GM21737 (cell line): ENCODE data around the gene SELPLG.
"Not testable (repeated sequence)": the region's sequence is repeated elsewhere in the genome, so short reads cannot be mapped to it uniquely, and the experiment has no call there.

Source experiments
- ATAC-seq: cut with Tn5 transposase; IDR thresholded peaks from one replicate; pipeline ENCODE4 v1.9.1; 2021; ENCODE audit warnings: mild to moderate bottlenecking, moderate library complexity; ENCODE audit not compliant: unreplicated experiment

The SELPLG gene

DNA sequence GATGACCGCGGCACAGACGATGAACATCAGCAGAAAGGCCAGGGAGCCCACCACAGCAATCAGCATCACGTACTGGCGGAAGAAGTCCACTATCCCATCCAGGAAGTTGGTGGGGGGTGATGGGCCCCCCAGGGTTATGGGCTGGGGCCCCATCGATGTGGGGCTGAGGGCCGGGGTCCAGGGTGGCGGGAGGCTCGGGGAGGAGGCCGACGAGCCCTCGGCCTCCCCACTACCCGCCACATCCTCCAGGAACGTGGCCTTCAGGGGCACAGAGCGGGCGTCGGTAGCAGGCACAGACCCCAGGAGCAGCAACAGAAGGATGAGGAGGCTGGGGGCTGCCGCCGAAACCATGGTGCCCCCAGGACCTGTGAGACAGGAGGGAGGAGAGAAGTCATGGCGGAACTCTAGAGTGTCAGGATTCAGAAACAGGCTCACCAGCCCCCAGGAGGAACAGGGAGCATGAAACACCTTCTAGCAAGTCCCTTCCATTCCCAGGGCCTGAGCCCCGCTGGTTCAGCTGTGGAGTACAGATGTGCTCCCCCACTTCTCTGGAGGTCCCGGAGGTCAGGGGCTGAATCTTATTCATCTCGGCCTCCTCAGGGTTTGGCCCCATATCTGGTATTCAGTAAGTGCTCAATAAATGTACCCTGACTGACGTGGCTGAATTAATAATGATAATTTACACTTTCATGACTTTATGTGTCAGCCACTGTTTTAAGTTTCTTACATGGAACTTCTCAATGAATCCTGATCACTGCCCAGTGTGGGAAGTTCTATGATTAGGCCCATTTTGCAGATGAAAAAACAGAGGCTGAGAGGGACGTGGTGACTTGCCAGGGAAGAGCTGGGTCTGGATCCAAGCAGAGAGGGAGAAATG, 41.4 kb downstream of the SELPLG start:
- ATAC-seq, result no peak

- ATAC-seq, result no peak
These were observed 42.3 kb downstream of the SELPLG start for GRCh38 chr12:108591267-108591980.

DNA sequence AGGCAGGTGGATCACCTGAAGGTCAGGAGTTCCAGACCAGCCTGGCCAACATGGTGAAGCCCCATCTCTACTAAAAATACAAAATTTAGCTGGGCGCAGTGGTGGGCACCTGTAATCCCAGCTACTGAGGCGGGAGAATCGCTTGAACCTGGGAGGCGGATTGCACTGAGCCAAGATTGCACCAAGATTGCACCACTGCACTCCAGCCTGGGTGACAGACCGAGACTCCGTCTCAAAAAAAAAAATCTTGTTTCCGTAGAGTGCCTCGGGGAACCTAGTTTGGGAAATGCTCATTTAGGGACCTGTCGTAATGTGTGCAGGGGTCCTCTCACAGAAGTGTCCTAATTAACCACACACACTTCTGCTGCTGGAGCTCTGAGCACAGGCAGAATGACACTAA, 43.2 kb downstream of the SELPLG start:
- not testable (repeated sequence) for ATAC-seq

DNA sequence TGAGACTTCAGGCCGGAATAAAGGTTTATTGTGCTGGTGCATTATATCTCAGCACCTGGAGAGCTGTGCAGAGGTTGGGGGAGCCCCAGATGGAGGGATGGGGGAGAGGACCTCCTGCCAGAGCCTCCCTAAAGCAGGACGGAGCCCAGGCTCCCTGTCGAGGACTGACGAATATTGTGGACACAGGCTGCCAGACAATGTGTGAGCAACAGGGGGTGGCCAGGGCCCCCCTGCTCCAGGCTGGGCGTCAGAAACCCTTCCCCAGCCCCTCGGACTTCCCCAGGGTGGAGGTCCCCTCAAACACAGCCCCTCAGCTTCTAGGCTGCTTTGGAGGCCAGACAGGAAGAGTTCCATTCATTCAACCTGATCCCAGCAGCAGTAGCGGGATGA, 43.9 kb downstream of the SELPLG start:
- ATAC-seq, result no peak

DNA sequence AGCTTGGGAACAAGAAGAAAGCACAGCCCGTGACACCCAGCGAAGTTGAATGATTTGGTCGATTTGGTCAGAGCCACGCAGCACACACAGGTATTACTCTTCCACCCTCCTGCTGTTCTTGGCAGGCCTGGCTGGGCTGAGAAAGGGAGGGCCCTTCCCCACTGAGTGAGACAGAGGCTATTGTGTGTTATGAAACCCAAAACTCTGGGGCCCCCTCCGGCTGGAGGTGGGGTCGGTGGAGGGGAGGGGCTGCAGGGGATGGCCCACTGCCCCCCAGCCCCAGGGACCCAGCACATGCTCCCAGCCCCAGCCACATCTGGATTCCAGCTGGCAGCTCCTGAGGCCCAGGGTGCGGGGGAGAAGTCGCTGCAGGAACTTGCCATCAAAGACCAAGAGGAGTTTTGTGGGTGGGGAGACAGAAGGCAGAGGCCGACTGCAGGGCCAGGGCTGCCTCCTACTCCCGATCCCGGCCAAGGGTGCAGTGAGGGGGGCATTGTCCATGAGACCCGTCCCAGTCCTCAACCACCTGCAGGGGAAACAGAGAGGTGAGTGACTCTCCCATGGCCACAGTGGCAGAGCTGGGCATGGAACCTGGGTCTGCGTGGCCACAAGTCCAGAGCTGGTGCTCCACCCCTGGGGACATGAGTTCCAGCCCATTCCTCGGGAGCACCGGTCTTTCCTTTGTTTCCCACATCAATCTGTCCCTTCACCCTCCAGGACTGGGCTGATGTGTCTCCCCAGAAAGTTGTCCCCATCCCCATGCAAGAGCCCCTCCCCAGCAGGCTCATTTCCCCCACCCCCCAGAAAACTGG, 44.5 kb downstream of the SELPLG start:
- ATAC-seq, result no peak

DNA sequence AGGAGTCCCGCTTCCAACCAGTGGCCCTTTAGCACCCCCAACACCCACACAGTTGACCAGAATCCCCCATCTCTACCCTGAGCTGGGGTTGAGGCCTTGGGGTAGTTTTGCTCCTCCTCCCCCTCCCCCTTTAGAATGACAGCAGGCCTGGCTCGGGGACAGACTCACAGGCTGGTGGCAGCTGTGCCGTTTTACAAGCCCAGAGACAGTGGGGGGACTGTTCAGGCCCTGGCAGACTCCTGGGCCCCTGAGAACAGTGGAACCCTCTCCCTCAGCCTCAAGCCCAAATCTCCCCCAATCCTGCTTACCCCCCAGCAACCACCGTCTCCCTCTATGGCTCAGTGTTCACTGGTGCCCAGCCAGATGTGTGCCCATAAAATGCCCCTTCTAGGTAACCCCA, 45.9 kb downstream of the SELPLG start:
- no peak for ATAC-seq

- no peak for ATAC-seq
These were observed 47.4 kb downstream of the SELPLG start for GRCh38 chr12:108586306-108586705.

DNA sequence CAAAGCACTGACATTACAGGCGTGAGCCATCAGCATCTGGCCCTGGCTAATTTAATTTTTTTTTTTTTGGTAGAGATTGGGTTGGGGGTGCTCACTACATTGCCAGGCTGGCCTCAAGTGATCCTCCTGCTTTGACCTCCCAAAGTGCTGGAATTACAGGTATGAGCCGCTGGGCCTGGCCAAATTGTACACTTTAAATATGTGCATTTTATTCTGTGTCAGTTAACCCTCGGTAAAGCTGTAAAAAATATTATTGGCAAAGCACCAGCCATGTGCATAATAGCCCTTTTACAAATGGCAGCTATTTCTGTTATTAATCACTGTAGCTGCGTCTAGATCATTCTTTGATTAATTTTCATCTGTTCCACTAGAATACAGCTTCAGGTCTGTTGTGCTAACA, 47.8 kb downstream of the SELPLG start:
- ATAC-seq, result no peak

DNA sequence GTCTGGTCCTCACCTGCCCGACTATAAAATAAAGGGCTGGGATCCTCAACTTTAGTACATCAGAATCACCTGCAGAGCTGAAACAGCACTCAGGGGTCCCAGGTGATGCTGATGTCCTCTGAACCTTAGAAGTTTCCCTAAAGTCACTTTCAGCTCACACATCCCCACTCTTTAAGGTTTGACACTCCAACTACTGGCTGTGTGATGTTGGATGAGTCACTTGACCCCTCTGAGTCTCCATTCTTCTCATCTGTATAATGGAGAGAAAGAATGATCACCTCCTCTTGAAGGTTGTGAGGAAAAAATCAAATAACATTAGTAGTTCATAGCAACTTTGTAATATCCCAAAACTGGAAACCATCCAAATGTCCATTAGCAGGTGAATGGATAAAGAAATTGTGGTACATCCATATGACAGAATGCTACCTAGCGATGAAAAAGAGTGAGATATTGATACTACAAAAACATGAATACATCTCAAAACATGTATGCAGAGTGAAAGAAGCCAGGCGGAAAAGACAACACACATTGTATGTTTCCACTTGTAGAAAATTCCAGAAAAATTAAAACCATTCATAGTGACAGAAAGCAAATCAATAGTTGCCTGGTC, 49.1 kb downstream of the SELPLG start:
- no peak for ATAC-seq

GRCh38 chr12:108583991-108584390, 49.7 kb downstream of the SELPLG start:
- no peak for ATAC-seq

DNA sequence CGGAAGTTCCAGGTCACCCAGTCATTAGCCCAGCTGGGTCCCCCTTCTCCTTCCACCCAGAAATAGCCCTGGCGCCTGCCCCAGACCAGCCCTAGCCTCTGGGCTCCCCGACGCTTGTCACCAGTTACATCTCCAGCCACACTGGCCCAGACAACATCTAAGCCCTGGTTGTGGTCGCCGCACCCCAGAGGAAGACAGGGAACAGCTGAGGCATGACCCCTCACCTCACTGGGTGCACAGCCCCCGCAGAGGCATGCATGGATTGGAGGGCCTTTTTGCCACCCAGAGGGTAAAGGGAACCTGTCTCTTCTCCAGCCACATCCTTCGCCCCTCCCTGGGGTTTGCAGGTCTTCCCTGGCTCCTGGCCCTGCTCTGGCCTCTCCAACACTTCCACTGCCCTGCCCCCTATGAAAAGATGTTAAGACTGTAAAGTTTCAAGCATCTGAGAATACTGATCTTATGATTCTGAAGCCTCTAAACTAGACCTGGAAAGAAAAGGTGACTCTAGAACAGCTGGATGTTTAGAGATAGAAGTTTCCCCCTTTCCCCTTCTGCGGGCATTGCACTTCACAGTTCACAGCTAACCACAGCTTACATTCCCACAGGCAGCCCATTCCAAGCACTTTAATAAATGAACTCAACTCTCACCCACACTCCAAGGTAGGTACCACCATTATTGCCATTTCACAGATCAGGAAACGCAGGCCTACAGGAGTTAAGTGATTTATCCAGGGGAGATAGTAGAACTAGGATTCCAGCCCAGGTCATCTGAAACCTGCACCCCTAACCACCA, 50.5 kb downstream of the SELPLG start:
- ATAC-seq, result no peak

DNA sequence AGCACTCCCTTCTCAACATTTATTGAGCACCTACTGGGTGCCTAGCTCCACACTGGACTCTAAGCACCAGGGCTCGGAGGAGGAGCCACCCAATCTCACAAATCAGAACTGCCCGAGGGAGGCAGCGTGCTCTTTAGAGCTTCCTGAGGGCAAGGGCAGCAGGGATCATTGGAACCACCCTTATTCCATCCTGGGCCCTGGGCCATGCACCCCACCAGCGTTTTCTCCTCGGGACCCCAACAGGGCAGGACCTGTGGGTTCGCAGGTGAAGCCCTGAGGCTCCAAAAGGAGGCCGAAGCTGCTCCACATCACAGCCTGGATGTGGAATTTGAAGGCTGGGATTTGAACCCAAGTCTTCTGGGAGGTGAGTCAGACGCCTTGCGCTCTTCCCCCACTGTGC, 51.2 kb downstream of the SELPLG start:
- no peak for ATAC-seq

- no peak for ATAC-seq
These were observed 52.1 kb downstream of the SELPLG start for GRCh38 chr12:108581311-108582227.

DNA sequence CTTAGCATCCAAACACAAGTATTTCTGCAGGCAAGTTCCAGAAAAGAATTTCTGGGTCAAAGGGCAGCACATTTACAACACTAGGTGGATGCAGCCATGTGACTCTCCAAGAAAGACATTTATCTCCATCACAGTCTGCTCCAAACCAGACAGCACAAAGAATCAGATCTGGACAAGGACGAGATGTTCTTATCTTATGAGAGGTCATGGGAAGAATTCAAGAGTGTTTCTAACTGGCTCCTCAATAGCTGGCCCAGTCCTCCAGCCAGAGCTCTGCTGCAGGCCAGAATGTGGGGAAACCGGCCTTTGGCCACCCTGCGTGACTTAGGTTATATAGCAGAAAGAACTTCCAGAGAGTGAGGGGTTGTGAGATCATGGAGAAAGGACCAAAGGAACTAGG, 53.2 kb downstream of the SELPLG start:
- ATAC-seq, result no peak

- ATAC-seq, result no peak
These were observed 54.9 kb downstream of the SELPLG start for GRCh38 chr12:108578813-108579212.

DNA sequence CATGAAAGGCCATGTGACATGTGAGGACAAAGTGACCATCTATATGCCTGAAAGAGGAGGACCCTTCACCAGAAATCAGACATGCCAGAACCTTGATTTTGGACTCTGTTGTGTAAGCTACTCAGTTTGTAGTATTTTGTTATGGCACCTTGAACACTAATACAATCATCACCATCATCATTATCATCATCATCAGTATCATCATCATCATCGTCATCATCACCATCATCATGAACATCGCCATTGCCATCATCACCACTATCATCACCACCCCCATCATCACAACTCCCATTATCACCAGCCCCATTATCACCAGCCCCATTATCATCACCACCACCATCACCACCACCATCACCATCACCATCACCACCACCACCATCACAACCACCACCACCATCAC, 55.4 kb downstream of the SELPLG start:
- ATAC-seq, result no peak

DNA sequence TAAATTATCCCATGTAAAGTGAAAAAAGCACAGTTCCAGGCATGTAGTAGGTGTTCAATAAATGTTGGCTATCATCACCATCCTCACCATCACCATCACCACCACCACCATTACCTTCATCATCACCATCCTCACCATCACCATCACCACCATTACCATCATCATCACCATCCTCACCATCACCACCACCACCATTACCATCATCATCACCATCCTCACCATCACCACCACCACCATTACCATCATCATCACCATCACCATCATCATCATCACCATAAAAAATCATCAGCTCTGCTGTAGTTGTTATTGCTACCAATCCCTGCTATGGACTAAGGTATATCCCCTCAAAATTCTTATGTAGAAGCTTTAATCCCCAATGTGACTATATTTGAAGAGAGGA, 56.2 kb downstream of the SELPLG start:
- ATAC-seq, result no peak

DNA sequence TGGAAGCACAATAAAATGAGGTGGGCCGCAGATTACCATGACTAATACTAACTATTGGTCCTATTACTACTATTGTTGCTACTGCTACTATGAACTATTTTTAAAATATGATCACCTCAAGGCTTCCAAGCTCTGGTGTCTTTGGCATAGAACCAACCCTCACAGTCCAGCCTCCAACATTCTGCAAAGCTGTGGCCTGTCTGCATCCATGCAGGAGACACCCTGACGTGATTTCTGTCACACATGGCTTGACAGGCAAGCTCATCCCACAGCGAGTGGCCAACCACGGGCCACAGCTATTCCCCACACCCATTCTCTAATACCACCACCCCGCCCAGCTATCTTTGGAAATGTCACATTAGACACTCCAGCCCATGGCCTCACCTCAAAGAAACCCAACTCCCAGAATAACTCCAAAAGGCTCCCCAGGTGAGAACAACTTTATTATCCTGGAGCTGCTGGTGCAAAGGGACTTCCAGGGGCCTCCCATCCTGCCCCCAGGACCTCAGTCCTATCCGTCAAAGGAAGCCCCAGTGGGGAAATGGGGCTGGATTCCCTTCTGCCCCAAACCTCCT, 56.9 kb downstream of the SELPLG start:
- no peak for ATAC-seq
